PFSK-1 (cell line): Measurements from ENCODE around the gene RPS15.

Source experiments
- FOXP2 ChIP-seq: optimal IDR thresholded peaks from 2 replicates; pipeline ENCODE3; 2011; ENCODE audit warnings: borderline replicate concordance, control low read depth, inconsistent platforms; ENCODE audit not compliant: insufficient read depth; ENCODE audit errors: extremely low read length, extremely low read depth
- POLR2AphosphoS5 ChIP-seq: IDR thresholded peaks from 2 replicates; pipeline ENCODE4 v1.6.1; 2012; ENCODE audit warnings: low read depth, mild to moderate bottlenecking, control low read depth, low read length, moderate library complexity
- REST ChIP-seq, 2 experiments: IDR thresholded peaks; 2 replicates each; pipeline versions ENCODE4 v1.6.1 to v1.8.0; 2011 to 2012; ENCODE audit warnings: low read depth in 2 of 2, low read length in 2 of 2, control low read depth in 1 of 2, inconsistent platforms in 1 of 2, mild to moderate bottlenecking in 1 of 2, moderate library complexity in 1 of 2; ENCODE audit not compliant: insufficient read depth in 1 of 2
- SIN3A ChIP-seq: IDR thresholded peaks from 2 replicates; pipeline ENCODE4 v1.6.1; 2012; ENCODE audit warnings: mild to moderate bottlenecking, low read length, moderate library complexity, borderline replicate concordance; ENCODE audit not compliant: insufficient read depth
- TAF1 ChIP-seq: IDR thresholded peaks from 2 replicates; pipeline ENCODE4 v1.6.1; 2012; ENCODE audit warnings: low read length, control low read depth, borderline replicate concordance; ENCODE audit not compliant: insufficient read depth

RPS15 gene

GRCh38 chr19:1441022-1441426 lies 2.8 kb downstream of the RPS15 start:
- TF ChIP-seq SIN3A = no peak
- no peak for TF ChIP-seq FOXP2
- TF ChIP-seq POLR2AphosphoS5 = no peak
- no peak for TF ChIP-seq REST (IDR thresholded peaks at IDR 0.05; ENCODE audit: insufficient read depth in 1 of 2, low read depth in 2 of 2, low read length in 2 of 2)
- TF ChIP-seq TAF1 = no peak

GRCh38 chr19:1441677-1442438 lies 3.7 kb downstream of the RPS15 start:
- no peak for TF ChIP-seq FOXP2
- TF ChIP-seq SIN3A = no peak
- TF ChIP-seq POLR2AphosphoS5 = no peak
- no peak for TF ChIP-seq REST (IDR thresholded peaks at IDR 0.05; ENCODE audit: insufficient read depth in 1 of 2, low read depth in 2 of 2, low read length in 2 of 2)
- TF ChIP-seq TAF1 = no peak

GRCh38 chr19:1445185-1445931 lies 7.2 kb downstream of the RPS15 start:
- TF ChIP-seq REST (IDR thresholded peaks at IDR 0.05; ENCODE audit: insufficient read depth in 1 of 2, low read depth in 2 of 2, low read length in 2 of 2) = peak; percentile 53 to 72; a peak in 2 of 4 replicates
- no peak for TF ChIP-seq SIN3A
- no peak for TF ChIP-seq TAF1
- no peak for TF ChIP-seq POLR2AphosphoS5
- TF ChIP-seq FOXP2 = peak; percentile 80

- no peak for TF ChIP-seq SIN3A
- no peak for TF ChIP-seq TAF1
Observed at GRCh38 chr19:1445932-1446712, 7.9 kb downstream of the RPS15 start.

- peak; percentile 90 to 94 for TF ChIP-seq REST (IDR thresholded peaks at IDR 0.05; ENCODE audit: insufficient read depth in 1 of 2, low read depth in 2 of 2, low read length in 2 of 2)
- TF ChIP-seq FOXP2 = no peak
- TF ChIP-seq SIN3A = no peak
- no peak for TF ChIP-seq TAF1
- TF ChIP-seq POLR2AphosphoS5 = no peak
Observed at GRCh38 chr19:1446713-1447481, 8.7 kb downstream of the RPS15 start.
